DMS 273 (cell line): Measurements from ENCODE around the gene COL4A2.

Source experiments
- DNase-seq: peaks from one replicate; lab custom pipeline; 2025; ENCODE audit not compliant: unreplicated experiment; lab: John Stamatoyannopoulos, UW

Gene COL4A2

GRCh38 chr13:110306960-110307766, at the start of gene COL4A2, which contains the start of gene COL4A1:
Gene COL4A2 (plus strand): TSS chr13:110307284. CDS start chr13:110307904, 620 bp downstream.
Gene COL4A1 (minus strand): TSS chr13:110307157. CDS start chr13:110307027, 130 bp downstream.
- DNase-seq, result peak; percentile 77

GRCh38 chr13:110257408-110257807, 49.7 kb upstream of the COL4A2 start:
- no peak for DNase-seq

DNA sequence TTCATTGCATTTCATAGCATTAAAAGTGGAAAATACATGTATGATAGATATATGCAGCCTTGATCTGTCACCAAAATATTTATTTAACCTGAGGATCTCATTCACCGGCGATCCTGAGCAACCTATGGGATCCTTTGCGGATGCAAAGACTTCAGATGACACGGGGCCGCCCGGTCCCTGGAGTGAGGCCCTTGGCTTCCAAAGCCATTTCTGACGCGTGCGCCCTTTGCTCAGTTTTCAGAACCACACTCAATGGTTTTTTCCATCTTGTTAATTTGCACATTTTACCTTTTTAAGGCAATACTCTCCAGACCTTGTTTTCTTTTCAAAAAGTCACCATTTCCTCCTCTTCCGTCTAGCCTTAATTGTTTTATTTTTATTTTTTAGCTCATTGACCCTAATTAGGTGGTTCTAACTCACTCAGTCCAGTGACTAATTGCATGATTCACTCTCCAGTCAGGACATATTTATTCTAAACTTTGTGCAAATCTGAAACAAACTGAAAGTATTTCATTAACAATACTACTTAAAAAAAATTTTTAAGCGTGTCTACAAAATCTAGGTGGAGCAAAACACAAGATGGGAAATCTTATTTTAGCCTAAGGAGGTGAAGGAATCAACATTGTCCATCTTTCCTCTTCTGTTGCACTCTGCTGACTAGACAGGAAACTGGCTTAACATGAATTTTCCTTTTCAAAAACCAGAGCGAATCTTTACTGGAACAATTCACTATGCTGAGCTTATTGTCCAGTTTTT, 48.0 kb upstream of the COL4A2 start:
- DNase-seq, result no peak

- no peak for DNase-seq
These were observed 47.4 kb upstream of the COL4A2 start for GRCh38 chr13:110259651-110260050.

GRCh38 chr13:110261166-110262081, 45.7 kb upstream of the COL4A2 start:
- no peak for DNase-seq

DNA sequence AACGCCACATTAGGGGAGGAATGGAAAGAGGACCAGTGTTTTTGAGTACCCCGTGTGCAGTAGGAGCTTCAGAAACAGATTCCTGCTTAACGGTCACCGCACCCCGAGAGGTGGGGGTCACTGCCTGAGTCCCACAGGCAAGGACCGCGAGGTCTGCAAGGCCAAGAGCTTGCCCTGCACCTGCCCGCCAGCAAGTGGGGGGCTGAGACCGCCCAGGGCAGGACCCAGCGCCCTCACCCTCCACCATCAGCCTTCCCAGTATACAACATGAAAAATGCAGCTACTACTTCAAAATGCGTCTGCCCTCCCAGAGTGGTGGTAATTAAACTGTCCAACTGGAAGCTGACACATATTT, 45.0 kb upstream of the COL4A2 start:
- DNase-seq, result no peak

GRCh38 chr13:110262508-110263291, 44.4 kb upstream of the COL4A2 start:
- DNase-seq, result no peak

- no peak for DNase-seq
These were observed 43.7 kb upstream of the COL4A2 start for GRCh38 chr13:110263404-110263803.

- DNase-seq, result no peak
These were observed 43.2 kb upstream of the COL4A2 start for GRCh38 chr13:110263888-110264287.

DNA sequence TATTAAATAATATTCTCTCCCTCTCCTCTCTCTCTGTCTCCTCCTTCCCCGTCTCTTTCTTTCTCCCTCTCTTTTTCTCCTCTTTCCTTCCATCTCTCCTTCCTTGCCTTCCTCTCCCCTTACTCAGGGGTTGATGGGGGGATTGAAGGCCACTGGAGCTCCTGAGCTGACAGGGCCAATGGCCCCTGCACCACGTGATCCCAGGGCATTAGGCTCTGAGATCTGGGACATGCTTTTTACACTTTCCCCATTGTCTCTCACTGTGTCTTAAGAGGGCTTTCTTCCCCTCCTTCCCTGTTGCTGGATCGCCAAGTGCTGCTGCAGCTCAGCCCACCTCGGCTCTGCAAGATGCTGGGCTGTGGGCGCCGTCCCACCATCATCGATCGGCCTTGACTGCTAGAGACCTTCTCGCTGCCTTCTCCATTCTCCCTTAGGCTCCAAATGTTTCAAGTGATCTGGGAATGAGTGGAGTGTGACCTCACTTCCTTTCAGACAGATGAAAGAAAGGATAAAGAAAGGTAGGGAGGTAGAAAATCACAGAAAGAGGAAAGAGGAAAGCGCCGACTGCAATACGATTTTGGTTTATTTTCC, 42.3 kb upstream of the COL4A2 start:
- no peak for DNase-seq

GRCh38 chr13:110265341-110265681, 41.8 kb upstream of the COL4A2 start:
- DNase-seq, result no peak

DNA sequence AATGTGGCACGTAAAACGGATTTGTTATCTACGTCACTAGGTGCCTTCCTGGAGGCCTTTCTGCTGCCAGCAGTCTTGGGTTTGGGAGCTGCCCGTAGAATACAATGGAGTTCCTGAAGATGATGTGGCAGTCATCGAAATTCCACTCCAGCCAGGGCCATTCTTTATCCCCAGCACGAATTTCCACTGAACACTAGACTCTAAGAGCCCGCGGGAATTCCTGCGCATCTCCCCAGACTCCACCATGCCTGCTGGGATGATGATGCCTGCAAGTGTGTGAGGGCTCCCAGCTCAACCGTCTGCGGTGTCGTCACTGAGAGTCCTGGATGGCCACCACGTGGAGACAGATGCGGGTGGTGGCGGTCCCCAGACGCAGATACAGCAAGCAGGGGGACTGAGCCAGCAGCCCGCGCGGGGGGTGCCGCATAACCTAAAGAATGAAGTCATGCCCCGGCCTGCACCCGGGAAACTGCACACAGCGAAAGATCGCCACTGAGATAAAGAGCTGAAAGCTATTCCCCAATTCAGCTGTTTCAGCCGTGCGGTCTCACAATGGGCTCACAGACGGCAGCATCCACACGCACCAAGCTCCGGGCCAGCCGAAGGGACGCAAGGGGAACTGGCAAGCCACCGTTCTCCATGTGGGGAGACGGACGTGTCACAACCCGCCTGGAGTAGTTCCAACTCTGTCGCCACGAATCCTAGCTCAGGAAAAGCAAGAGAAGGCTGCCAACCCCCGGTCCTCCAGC, 41.2 kb upstream of the COL4A2 start:
- no peak for DNase-seq

- DNase-seq, result no peak
These were observed 40.7 kb upstream of the COL4A2 start for GRCh38 chr13:110266431-110266809.

DNA sequence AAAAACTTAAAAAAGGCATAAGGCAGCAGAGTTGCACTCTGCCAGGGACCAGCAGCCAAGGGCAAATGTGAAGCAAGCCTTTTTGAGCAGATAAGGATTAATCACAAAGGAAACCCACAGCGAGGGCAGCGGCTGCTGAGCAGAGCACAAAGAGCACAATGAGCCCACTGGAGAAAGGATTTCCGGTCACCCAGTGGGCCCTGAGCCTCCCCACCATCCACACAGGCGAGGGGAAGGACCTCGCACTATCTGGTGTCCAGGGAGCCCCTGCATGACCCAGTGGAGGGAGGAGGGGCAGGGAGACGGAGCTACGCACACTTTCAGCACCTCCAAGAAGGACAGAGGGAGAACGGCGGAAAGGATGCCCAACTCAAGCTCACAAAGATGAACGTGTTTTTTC, 40.1 kb upstream of the COL4A2 start:
- DNase-seq, result no peak

GRCh38 chr13:110268061-110268460, 39.0 kb upstream of the COL4A2 start:
- no peak for DNase-seq

- no peak for DNase-seq
These were observed 38.4 kb upstream of the COL4A2 start for GRCh38 chr13:110268576-110269185.

- DNase-seq, result no peak
These were observed 37.4 kb upstream of the COL4A2 start for GRCh38 chr13:110269509-110270185.

DNA sequence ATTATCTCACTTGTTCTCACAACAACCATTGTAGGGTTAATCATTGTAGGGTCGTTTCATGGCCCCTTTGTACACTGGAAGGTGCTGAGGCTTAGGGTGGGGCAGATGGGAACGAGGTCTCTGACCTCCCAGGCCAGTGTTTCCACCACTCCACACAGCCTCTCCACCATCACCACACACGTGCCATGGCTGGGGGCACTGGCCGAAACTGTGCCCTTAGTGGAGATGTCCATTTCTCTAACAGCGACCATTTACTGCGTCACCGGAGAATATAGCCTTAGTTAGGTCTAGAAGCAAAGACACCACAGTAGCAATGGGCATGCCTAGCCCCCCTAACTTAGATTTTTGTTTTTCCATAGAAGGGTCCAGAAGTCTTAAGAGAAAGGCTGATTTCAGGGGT, 36.6 kb upstream of the COL4A2 start:
- DNase-seq, result no peak

GRCh38 chr13:110271313-110271712, 35.8 kb upstream of the COL4A2 start:
- no peak for DNase-seq
